Activated CD4-positive, CD25-positive, alpha-beta regulatory T cell treated with anti-CD3 and anti-CD28 coated beads, Interleukin-2, amount 50 U/mL, for 16 hours (primary cell): ENCODE results near the gene FBRSL1.
A peak's percentile ranks its signal among the peaks of the same experiment; 100 is the strongest.
"Not testable (repeated sequence)": the region's sequence is repeated elsewhere in the genome, so short reads cannot be mapped to it uniquely, and the experiment has no call there.

ENCODE experiments used
- DNase-seq: peaks from one replicate; pipeline ENCODE4 v3.0.0-alpha.2; 2020; ENCODE audit warnings: low read depth, low spot score

The FBRSL1 gene

GRCh38 chr12:132489602-132490266, at the start of gene FBRSL1:
FBRSL1 (plus strand) TSS chr12:132490151.
- DNase-seq = peak; percentile 85

- DNase-seq = not testable (repeated sequence)
Measured at GRCh38 chr12:132440420-132440819, 49.5 kb upstream of the FBRSL1 start.

- no peak for DNase-seq
Measured at GRCh38 chr12:132441871-132442863, 47.8 kb upstream of the FBRSL1 start.

DNA sequence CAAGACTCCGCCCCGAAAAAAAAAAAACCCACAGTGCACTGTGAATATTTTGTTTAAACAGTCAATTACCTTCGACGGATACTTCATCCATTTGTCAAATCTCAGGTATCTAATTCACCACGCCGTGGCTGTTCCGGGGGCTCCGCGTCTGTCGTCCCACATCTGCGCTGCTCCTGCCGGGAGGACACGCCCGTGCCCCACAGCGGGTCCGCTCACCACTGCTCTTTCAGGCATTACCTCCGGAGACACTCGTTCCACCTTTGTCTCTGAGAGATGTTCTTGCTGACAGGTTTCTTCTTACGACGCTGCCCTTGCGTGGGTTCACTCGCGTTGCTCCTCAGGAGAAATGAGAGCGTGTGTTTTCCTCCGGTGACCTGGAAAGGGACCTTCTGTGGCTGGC, 46.9 kb upstream of the FBRSL1 start:
- DNase-seq = no peak

DNA sequence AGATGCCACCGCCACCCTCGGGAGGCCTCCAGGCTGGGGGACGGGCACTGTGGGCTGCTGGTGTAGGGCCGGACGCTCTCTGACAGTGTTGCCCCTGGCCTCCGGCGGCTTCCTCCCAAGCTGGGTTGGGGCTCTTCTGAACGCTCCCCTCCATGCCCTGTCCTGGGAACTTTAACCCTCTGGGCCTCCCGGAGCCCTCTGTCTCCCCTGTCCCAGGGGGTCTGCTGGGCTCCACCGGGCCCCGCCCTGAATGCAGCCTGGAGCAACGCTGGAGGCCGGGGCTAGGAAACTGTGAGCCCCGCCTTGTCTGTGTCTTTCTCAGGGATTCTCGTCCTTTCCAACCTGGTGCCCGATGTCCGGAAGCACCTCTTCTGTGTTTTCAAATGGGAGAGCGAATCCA, 45.7 kb upstream of the FBRSL1 start:
- no peak for DNase-seq

- peak; percentile 42 for DNase-seq
Measured at GRCh38 chr12:132444957-132445883, 44.7 kb upstream of the FBRSL1 start.

- peak; percentile 23 for DNase-seq
Measured at GRCh38 chr12:132445884-132446632, 43.9 kb upstream of the FBRSL1 start.

GRCh38 chr12:132446633-132447326, 43.2 kb upstream of the FBRSL1 start:
- DNase-seq = no peak

DNA sequence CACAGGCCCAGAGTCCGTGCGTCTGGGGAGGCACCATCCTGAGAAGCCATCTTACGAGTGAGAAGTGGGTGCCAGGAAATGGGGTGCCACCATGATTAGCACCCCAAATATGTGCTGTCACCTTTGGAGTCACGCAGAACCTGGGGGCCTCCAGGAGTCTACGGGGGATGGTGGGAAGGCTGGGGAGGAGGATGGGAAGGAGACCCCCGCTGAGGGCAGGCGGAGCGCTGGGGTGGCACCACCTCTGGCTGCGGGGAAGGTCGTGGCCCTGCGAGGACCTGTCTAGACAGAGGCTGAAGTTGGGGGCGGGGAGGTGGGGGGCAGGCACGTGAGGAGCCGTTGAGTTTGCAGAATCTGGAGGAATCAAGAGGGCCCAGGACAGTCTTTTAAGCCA, 42.6 kb upstream of the FBRSL1 start:
- no peak for DNase-seq

DNA sequence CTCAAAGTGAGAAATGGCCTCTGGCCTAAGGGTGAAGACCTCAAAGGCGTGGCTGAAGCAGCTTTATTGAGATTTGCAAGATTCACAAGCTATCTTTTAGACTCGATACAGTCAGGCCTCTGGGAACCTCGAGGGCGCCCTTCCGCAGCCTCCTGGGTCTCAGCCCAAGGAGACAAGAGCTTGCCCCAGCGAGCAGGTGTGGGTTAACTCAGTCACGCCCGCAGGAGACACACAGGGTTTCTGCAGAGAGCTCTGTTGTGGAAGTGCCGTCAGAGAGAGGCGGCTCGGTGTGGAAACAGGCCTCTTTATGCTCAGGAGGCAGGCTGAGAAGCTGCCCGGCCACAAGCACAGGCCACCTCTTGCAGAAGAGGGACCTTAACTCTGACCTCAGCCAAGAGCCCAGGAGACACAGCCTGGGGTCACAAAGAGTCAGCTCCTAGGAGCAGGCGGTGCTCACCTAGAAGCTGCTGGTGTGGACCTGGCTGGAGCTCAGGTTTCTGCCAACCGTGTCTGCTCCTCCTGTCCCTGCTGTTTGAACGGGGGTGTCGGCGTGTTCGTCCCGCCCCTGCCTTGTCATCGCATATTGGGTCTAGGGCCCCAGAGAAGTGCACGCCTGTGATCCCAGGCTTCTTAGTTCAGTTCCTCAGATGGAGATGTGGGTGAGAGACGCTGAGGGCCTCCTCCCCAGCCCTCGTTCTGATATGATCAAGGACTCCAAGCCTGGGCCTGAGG, 42.1 kb upstream of the FBRSL1 start:
- no peak for DNase-seq

DNA sequence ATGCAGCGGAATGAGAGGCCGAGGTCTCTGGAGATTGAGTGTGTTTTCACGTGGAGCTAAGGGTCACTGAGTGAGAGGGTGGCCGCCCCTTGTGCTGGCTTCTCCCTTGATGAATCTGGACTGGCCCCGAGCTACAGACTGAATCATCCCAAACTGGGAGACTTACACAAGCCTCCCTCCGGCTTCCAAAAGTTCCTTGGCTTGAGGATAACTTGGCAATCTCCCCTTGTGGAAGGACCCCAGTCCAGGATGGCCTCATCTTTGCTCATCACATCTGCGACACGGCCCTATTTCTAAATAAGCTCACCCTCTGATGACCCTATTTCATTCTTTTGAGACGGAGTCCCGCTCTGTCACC, 41.5 kb upstream of the FBRSL1 start:
- DNase-seq = no peak

- DNase-seq = no peak
Measured at GRCh38 chr12:132449565-132450417, 40.2 kb upstream of the FBRSL1 start.

DNA sequence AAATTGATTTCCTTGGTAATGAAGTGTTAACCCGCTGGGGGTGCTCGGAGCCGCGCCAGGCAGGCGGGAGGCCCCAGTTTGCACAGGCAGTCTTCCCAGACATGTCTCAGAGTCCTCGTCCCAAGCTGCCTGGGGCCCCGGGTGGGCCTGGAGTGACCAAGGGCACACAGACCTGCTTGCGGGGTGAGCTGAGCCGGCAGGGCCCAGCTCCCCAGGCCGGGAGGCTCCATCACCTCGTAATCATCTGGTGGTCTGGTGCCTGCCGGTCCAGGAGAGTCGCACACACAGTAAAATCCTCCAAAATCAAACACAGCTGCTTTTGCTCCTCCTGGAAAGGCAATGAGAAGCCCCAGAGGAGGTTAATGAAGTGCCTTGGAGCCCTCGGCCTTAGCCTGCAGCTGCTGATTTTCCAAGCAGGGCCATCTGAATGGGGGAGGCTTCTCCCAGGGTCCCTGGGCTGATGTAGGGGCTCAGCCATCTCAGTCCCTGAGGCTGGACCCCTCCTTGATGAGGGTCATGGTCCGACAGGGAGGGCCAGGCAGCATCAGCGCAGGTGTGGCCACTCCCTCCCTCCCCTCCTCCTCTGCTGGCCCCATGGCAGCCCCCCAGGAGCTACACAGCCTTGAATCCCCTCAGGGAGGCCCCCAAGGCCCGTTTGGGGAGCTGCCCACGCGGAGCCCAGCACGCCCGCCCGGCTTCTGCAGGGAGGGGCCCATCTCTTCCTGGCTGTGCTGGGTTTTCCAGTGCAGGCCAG, 39.4 kb upstream of the FBRSL1 start:
- DNase-seq = no peak

DNA sequence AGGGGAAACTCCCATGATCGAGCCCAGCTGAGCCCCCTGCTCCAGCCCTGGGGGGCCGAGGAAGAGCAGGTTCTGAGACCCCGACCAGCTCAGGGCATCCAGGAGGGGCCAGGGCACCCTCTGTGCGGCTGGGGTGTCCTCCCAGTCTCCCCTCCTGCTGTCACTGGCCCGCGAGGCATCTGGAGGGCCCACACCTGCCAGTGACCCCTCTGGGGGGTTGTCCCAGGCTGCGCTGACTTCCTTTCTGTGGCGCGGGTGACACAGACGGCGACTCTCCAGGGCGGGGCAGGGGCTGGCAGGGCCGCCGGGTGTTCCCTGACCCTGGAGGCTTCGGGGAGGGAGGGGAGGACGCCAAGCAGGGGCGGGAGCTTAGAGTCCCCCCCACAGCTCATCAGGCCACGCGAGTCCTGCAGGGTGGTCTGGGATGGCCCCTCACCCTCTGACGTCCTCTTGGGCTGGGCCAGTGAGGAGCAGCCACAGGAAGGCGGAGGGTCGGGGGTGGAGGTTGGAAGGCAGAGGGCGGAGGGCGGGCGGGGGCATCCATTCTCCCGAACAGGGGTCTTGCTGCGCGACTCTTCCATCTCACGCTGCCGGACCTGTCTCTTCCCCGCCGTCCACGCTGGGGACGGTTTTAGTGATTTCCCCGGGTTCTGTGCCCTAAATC, 38.6 kb upstream of the FBRSL1 start:
- DNase-seq = no peak

DNA sequence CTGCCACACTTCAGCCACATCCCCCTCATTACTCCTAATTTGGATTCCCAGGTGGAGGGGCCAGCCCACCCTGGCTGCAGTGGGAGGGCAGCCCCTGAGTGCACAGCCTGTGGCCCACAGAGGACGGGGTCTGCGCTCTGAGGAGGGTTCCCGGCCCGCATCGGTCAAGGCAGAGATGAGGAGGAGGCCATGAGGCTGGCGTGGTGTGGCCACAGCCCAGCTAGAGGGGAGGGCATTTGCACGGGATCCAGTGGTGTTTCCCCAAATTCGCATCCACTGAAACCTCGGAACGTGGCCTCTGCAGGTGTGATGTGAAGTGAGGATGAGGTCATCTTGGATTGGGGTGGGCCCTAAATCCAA, 38.1 kb upstream of the FBRSL1 start:
- DNase-seq = no peak

DNA sequence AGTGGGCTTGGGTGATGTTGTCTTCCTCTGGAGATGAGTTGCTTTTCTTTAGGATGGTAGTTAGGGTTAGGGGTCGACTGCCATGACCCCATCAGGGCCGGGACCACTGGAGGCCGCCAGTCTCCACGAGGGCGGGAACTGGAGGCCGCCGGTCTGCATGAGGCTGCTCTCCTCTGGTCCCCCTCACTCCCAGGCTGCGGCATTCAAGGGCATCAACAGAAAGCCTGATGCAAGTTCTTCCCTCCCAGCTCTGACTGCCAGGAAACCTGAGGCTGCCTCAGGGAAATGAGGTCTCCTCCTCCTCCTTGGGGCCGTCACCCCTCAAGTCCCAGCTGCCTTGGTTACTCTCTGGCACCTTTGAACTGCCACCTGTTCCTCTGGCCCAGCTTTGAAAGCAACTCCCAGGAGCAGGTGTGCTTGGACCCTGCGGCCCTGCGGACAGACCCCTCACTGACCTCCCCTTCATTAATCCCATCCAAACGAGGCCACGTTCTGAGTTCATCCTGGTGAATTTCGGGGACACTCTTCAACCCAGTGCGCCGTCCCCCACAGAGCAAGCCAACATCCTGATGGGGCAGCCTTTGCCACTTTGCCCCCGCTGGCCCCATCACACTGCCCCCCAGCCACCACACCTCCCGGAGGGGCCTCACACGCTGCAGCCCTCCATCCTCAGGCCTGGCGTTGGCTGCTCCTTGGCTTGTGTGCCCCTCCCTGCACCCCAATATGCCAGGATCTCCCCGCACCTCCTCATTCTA, 37.2 kb upstream of the FBRSL1 start:
- no peak for DNase-seq
